Endothelial cell of umbilical vein (primary cell): ENCODE measurements around the gene CUEDC1. TPM values are rescaled to one million over a fixed set of nuclear protein-coding genes. Genes with fewer than 3 reads are reported as not detected.
A peak's percentile ranks its signal among the peaks of the same experiment; 100 is the strongest.

ENCODE experiments used
- BruUV-seq: library from RNA; stranded (reverse); fragments of 400-500 nt; replicated peaks from 2 replicates; lab custom pipeline; 2021; lab: Mats Ljungman, UMichigan
- CTCF ChIA-PET: fragments of 300-600, 350-600 bp; sonication (Branson Sonifier 250); formaldehyde crosslinking; loops from one replicate; lab custom pipeline; 2021; ENCODE audit warnings: antibody characterized with exemption, inconsistent platforms; lab: Charles Lee
- POLR2A ChIA-PET: fragments of 300-600, 350-600 bp; sonication (Branson Sonifier 250); formaldehyde crosslinking; loops from one replicate; lab custom pipeline; 2021; ENCODE audit warnings: antibody characterized with exemption, inconsistent platforms; lab: Charles Lee
- DNase-seq: peaks from one replicate; pipeline ENCODE4 v3.0.0-alpha.2; 2011; ENCODE audit warnings: low read depth, low spot score
- FAIRE-seq: peaks from 2 replicates; lab custom pipeline; 2011; peaks lifted over from hg19 to GRCh38; lab: Jason Lieb, UNC
- H2AFZ ChIP-seq: 2 replicates; pipeline ENCODE4 v1.6.0; 2012; ENCODE audit warnings: low read depth, low read length, control low read depth, inconsistent platforms
- H3K27ac ChIP-seq: 2 replicates; pipeline ENCODE4 v1.5.1; 2011; ENCODE audit warnings: low read depth, mild to moderate bottlenecking, control low read depth, low read length, moderate library complexity; ENCODE audit not compliant: insufficient read depth
- H3K27me3 ChIP-seq, 2 experiments: 2 replicates each; pipeline versions ENCODE4 v1.6.0 to v1.6.1; 2011; ENCODE audit warnings: low read length in 2 of 2, mixed read lengths in 1 of 2; ENCODE audit not compliant: control insufficient read depth in 2 of 2, insufficient read depth in 2 of 2
- H3K36me3 ChIP-seq, 2 experiments: 2 replicates in 1 of 2; 3 replicates in 1 of 2; pipeline ENCODE4 v1.5.1; 2011; ENCODE audit warnings: low read length in 2 of 2, mild to moderate bottlenecking in 1 of 2, moderate library complexity in 1 of 2; ENCODE audit not compliant: control insufficient read depth in 2 of 2, insufficient read depth in 2 of 2; ENCODE audit errors: extremely low read depth in 1 of 2
- H3K4me1 ChIP-seq: 3 replicates; pipeline ENCODE4 v1.5.1; 2011; ENCODE audit warnings: mild to moderate bottlenecking, low read length; ENCODE audit not compliant: control insufficient read depth, insufficient read depth; ENCODE audit errors: extremely low read depth
- H3K4me2 ChIP-seq: 2 replicates; pipeline ENCODE4 v1.6.1; 2011; ENCODE audit warnings: low read length, control low read depth, mixed read lengths; ENCODE audit not compliant: insufficient read depth
- H3K4me3 ChIP-seq, 3 experiments: fragments of 200-600 bp in 1 of 3; sonication (generic), shearing (Covaris generic) in 1 of 3; replicated peaks in 1 of 3; 2 replicates each; pipeline ENCODE4 v1.5.1; 2011 to 2016; ENCODE audit warnings: control low read depth in 3 of 3, low read length in 3 of 3, mild to moderate bottlenecking in 2 of 3, inconsistent platforms in 1 of 3, low read depth in 1 of 3, moderate library complexity in 1 of 3; ENCODE audit not compliant: insufficient read depth in 1 of 3
- H3K79me2 ChIP-seq: 2 replicates; pipeline ENCODE4 v1.6.0; 2012; ENCODE audit warnings: low read length, inconsistent platforms; ENCODE audit not compliant: control insufficient read depth, insufficient read depth
- H3K9ac ChIP-seq: replicated peaks from 2 replicates; pipeline ENCODE3; 2011; ENCODE audit warnings: low read length, control low read depth; ENCODE audit not compliant: insufficient read depth; ENCODE audit errors: extremely low read depth
- H3K9me1 ChIP-seq: replicated peaks from 3 replicates; pipeline ENCODE4 v1.6.0; 2011; ENCODE audit warnings: mild to moderate bottlenecking, low read length; ENCODE audit not compliant: control insufficient read depth, insufficient read depth; ENCODE audit errors: extremely low read depth
- H3K9me3 ChIP-seq: replicated peaks from 2 replicates; pipeline ENCODE4 v1.5.1; 2012; ENCODE audit warnings: low read length, inconsistent platforms; ENCODE audit not compliant: control insufficient read depth, insufficient read depth
- H4K20me1 ChIP-seq: replicated peaks from 2 replicates; pipeline ENCODE3; 2011; ENCODE audit warnings: mild to moderate bottlenecking, low read length; ENCODE audit not compliant: control insufficient read depth, insufficient read depth; ENCODE audit errors: extremely low read depth
- CTCF ChIP-seq, 2 donors: IDR thresholded peaks; 1 replicate in 1 of 2; 2 replicates in 1 of 2; pipeline ENCODE4 v1.5.1; 2011; ENCODE audit warnings: low read length in 2 of 2, mild to moderate bottlenecking in 2 of 2, moderate library complexity in 2 of 2, control low read depth in 1 of 2, inconsistent platforms in 1 of 2, low read depth in 1 of 2; ENCODE audit not compliant: insufficient read depth in 1 of 2; ENCODE audit errors: extremely low read depth in 1 of 2
- EZH2 ChIP-seq: IDR thresholded peaks from 2 replicates; pipeline ENCODE4 v1.6.1; 2012; ENCODE audit warnings: borderline replicate concordance, low read depth, mild to moderate bottlenecking, moderate library complexity, low read length, inconsistent platforms; ENCODE audit not compliant: severe bottlenecking
- FOS ChIP-seq: IDR thresholded peaks from 2 replicates; pipeline ENCODE4 v1.6.1; 2011; ENCODE audit warnings: mild to moderate bottlenecking, low read length, moderate library complexity, borderline replicate concordance; ENCODE audit not compliant: insufficient read depth
- GATA2 ChIP-seq: IDR thresholded peaks from 2 replicates; pipeline ENCODE4 v1.7.0; 2011; ENCODE audit warnings: low read depth, mild to moderate bottlenecking, moderate library complexity, mixed read lengths, low read length; ENCODE audit not compliant: insufficient read length, insufficient read depth
- JUN ChIP-seq: IDR thresholded peaks from 2 replicates; pipeline ENCODE4 v1.6.1; 2011; ENCODE audit warnings: borderline replicate concordance, low read depth; ENCODE audit not compliant: insufficient read length, insufficient read depth
- MAX ChIP-seq: IDR thresholded peaks from 2 replicates; pipeline ENCODE4 v1.6.1; 2011; ENCODE audit not compliant: insufficient read depth, insufficient read length
- MYC ChIP-seq: IDR thresholded peaks from one replicate; pipeline ENCODE4 v1.6.1; 2011; ENCODE audit warnings: mild to moderate bottlenecking, low read depth, low read length
- POLR2A ChIP-seq: IDR thresholded peaks from 2 replicates; pipeline ENCODE4 v1.6.1; 2012; ENCODE audit warnings: low read depth, mild to moderate bottlenecking, control low read depth, low read length
- POLR2AphosphoS5 ChIP-seq: IDR thresholded peaks from 2 replicates; pipeline ENCODE4 v1.6.1; 2012; ENCODE audit warnings: low read depth, mild to moderate bottlenecking, control low read depth, low read length, moderate library complexity; ENCODE audit not compliant: insufficient read depth
- dilution Hi-C: fragments of 300-500 bp; cut with MboI; formaldehyde crosslinking; loops from one replicate; pipeline ENCODE4 v1.15.0; 2019; ENCODE audit warnings: low sequenced_read_pairs; ENCODE audit not compliant: extremely low pct_ligation_motif_present
- intact Hi-C: fragments of 100-400 bp; cut with micrococcal nuclease; formaldehyde crosslinking; loops from one replicate; pipeline ENCODE4 v1.10.0; 2022
- polyA plus RNA-seq, 4 experiments: library from polyadenylated mRNA; depleted of rRNA in 3 of 4; stranded (reverse) in 3 of 4; unstranded in 1 of 4; fragments of >200 nt; gene quantifications; 2 replicates each; pipeline versions ENCODE4 v1.2.1 to v1.2.3, GENCODE V29; 2011 to 2012; ENCODE audit warnings: missing spikeins in 1 of 4
- total RNA-seq: library from RNA; stranded (reverse); gene quantifications from 2 replicates; pipeline ENCODE4 v1.2.3, GENCODE V29; 2021

Gene CUEDC1
- total and polyA plus RNA-seq, 2 donors (not counting 3 experiments of a cell fraction or from before 2014, with no cell fraction given): 15.8 to 27.7 TPM

DNA sequence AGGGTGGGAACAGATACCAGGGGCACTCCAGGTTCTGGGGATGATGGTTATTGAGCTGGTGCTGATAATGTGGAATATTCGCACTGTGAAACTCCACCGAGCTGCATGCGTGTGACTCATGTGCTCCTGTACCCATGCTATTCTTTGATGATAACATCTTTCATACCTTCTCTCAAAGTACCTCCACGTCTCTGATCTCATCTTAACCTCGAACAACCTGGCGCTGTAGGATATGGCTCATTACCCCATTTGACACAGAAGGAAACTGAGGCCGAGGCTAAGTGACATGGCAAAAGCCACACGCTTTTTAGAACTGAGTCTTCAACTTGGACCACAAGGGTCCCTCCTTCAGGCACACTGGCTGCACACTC, 75.1 kb downstream of the CUEDC1 start:
- POLR2A ChIA-PET: interaction anchor here (1.0 kb wide), 1 partner anchor 106 kb away, joined by 3 read pairs; no protein-coding TSS in a partner anchor
- Histone ChIP-seq H3K4me1 (peaks cover 36% of the 10 kb centered on the region), H2AFZ (no peak overlapping the region), H3K9me3 (no peaks in the 10 kb centered on the region), H3K4me2 (no peak overlapping the region), H3K4me3 (no peak overlapping the region), H3K9me1 (no peaks in the 10 kb centered on the region), H3K79me2 (no peaks in the 10 kb centered on the region), H3K9ac (no peak overlapping the region), H3K36me3 (peaks cover 3 to 6% of the 10 kb centered on the region in 2 experiments), H4K20me1 (no peaks in the 10 kb centered on the region), H3K27me3 (no peaks in the 10 kb centered on the region), H3K27ac (peak overlapping the region; percentile 47)
- no TSS peak for BruUV-seq
- dilution Hi-C loops (no loop called here), intact Hi-C loops (no loop called here)
- TF ChIP-seq EZH2 (no peak), MYC (no peak), FOS (no peak), POLR2A (no peak), JUN (no peak), POLR2AphosphoS5 (no peak), CTCF (IDR thresholded peaks at IDR 0.05; ENCODE audit: extremely low read depth in 1 of 2, insufficient read depth in 1 of 2, low read depth in 1 of 2, low read length in 2 of 2) (no peak), MAX (no peak), GATA2 (no peak)
- DNase-seq: no peak
- CTCF ChIA-PET: interaction anchor here (1.2 to 3.3 kb wide), 4 partner anchors 10 to 119 kb away, joined by 6 to 19 read pairs (median 13); no protein-coding TSS in a partner anchor
- peak; percentile 38 for FAIRE-seq
